AG09309 (cell line): Measurements from ENCODE around the gene WTAP.
"Not testable (repeated sequence)": the region's sequence is repeated elsewhere in the genome, so short reads cannot be mapped to it uniquely, and the experiment has no call there.

Experiments
- DNase-seq: peaks from one replicate; pipeline ENCODE4 v3.0.0-alpha.2; 2010; ENCODE audit warnings: low read depth
- H3K4me3 ChIP-seq: 2 replicates; pipeline ENCODE4 v1.5.1; 2011; ENCODE audit warnings: mild to moderate bottlenecking, low read depth, low read length, moderate library complexity; ENCODE audit not compliant: control insufficient read depth
- TF ChIP-seq, protein P1 (sequence below): IDR thresholded peaks from 2 replicates; pipeline ENCODE4 v1.5.1; 2011; ENCODE audit warnings: mild to moderate bottlenecking, low read depth, low read length, inconsistent platforms; ENCODE audit not compliant: insufficient read depth, control insufficient read depth; ENCODE audit errors: missing control alignments

The WTAP gene

DNA sequence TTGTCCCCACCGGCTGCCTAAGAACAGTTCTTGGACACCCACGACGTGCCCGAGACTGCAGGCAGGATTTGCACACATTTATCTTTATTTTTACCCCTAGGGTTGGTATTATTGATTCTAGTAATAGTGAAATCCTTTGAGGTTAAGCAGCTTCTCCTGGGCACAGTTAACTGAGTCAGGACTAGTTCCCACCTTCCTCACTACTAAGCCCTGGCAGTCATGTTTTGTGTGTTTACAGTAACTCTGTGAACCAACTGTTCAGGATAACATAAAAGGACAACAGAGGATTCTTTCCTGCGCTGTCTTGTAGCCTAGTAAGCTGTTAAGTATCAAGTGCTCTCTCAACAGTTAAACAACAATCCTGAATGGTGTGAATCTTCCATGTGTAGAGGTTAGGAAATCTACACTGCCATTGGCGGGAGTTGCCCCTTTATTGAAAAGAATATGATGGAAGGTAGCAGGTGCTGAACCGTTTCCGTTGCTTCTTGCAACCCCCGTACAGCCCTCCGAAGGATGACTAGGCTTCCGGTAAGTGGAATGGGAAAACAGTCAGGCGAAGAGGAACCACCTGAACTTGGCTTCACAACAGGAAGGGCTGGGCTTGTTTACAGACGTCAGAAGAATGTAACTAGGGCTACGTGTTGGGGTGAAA is 33.3 kb upstream of the WTAP start:
- H3K4me3 ChIP-seq, result peak overlapping the region; percentile 75
- TF ChIP-seq, protein P1, sequence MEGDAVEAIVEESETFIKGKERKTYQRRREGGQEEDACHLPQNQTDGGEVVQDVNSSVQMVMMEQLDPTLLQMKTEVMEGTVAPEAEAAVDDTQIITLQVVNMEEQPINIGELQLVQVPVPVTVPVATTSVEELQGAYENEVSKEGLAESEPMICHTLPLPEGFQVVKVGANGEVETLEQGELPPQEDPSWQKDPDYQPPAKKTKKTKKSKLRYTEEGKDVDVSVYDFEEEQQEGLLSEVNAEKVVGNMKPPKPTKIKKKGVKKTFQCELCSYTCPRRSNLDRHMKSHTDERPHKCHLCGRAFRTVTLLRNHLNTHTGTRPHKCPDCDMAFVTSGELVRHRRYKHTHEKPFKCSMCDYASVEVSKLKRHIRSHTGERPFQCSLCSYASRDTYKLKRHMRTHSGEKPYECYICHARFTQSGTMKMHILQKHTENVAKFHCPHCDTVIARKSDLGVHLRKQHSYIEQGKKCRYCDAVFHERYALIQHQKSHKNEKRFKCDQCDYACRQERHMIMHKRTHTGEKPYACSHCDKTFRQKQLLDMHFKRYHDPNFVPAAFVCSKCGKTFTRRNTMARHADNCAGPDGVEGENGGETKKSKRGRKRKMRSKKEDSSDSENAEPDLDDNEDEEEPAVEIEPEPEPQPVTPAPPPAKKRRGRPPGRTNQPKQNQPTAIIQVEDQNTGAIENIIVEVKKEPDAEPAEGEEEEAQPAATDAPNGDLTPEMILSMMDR, result no peak
- no peak for DNase-seq

DNA sequence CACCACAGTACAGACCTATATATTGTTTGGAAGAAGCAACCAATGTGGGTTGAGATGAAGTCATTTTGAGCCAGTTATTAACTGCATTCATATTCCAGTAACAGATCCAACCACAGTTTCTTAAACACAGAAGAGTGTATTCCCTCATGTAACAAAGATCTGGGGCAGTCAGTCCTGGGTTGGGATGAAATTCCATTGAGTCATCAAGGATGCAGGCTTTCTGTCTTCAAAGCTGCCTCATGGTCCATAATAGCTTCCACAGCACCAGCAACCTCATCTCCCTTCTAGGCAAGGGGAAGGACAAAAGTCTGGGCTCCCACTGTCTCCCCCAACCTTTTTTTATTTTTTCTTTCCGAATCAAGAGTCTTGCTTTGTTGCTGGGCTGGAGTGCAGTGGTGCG is 31.3 kb upstream of the WTAP start:
- DNase-seq, result no peak
- no peak overlapping the region for H3K4me3 ChIP-seq
- TF ChIP-seq, protein P1, result no peak

DNA sequence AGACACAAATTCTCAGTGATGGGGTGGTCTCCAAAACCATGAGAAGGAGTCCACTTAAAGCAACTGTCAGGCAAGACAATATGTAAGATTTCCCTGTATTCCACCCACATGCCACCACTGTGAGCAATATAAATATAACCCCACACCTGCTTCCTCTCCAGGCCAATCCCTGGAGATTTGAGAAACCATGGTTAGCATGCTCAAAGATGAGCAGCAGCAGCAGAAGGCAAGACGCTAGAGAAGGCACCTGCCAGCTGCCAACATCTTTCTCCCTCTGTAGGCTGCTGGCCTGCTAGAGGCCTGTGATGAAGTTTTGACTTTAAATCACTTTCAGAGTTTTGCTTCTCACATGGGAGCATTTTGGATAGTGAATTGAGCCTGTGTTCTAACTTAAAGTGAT is 26.3 kb upstream of the WTAP start:
- no peak overlapping the region for H3K4me3 ChIP-seq
- TF ChIP-seq, protein P1, result no peak
- DNase-seq, result no peak

DNA sequence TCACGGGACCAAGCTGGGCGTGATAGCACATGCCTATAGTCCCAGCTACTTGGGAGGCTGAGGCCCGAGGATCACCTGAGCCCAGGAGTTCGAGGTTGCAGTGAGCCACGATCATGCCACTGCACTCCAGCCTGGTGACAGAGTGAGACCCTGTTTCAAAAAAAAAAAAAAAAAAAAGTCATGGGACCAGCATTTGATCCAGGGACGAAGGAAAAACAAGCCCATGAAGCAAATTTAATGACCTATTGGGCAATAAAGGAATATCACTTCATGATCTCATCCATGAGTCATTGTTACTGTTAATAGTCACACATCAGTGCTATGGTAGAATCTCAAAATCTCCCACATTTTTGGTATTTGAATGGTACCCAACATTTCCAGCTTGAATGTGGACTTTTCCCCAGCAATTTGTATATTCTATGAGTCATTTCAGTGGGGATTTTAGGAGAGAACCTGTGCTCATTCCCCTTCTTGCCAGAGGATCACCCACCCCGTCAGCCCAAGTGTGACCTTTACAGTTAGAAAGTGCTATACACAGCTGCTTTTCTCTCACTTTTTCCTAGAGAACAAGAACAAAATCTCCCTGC is 25.8 kb upstream of the WTAP start:
- TF ChIP-seq, protein P1, result no peak
- DNase-seq, result peak; percentile 84
- H3K4me3 ChIP-seq, result no peak overlapping the region

DNA sequence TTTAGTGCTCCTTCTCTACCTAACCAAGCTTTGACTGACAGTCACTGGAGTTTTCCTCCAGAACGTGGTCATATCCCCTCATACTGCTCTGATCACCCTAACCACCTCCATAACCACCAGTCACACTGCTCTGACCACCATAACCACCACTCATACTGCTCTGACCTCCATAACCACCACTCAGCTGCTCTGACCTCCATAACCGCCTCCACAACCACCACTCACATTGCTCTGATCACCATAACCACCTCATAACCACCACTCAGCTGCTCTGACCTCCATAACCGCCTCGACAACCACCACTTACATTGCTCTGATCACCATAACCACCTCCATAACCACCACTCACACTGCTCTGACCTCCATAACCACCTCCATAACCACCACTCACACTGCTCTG is 16.7 kb upstream of the WTAP start:
- DNase-seq, H3K4me3 ChIP-seq: not testable (repeated sequence)

DNA sequence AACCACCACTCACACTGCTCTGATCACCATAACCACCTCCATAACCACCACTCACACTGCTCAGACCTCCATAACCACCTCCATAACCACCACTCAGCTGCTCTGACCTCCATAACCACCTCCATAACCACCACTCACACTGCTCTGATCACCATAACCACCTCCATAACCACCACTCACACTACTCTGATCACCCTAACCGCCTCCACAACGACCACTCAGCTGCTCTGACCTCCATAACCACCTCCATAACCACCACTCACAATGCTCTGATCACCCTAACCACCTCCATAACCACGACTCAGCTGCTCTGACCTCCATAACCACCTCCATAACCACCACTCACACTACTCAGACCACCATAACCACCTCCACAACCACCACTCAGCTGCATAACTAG is 14.9 kb upstream of the WTAP start:
- DNase-seq, result not testable (repeated sequence)

DNA sequence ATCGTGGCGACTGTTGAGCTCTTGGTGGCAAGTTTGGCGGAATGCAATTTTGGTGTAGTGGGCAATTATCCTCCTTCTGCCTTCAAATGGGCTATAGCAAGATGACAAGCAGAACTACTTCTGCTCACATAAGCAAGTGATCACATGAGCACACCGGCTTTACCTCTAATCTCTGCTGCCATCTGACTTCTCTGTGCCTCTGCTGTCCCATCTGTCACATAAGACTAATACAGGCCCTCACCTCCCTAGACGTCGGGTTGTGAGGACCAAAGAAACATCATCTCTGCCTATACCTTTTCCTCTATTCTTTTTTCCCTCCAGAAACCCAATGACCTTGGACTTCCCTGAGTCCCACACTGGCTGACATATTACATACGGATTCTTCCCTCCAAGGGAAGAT is 13.3 kb upstream of the WTAP start:
- DNase-seq, result no peak
- TF ChIP-seq, protein P1, result no peak
- no peak overlapping the region for H3K4me3 ChIP-seq

More for the DNA sequence above, 14.9 kb upstream of the WTAP start:
- H3K4me3 ChIP-seq, result not testable (repeated sequence)

DNA sequence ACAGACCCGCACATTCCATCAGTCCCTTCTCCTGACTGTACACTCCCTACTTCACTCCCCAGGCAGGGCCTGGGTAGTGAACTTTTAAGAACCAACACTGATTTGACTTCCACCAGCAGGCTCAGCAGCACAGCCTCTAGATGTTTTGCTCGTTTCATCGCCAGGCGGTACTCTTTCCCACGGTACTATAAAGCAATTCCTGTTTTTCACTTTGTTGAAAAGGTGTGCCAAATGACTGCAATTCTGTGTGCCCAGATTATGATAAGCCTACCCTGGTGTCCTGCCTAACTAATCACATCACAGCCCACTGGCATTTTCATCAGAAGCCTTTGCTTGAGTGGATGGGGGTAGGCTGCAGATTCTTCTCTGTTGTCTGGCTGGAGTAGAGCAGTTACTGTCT is 12.9 kb upstream of the WTAP start:
- TF ChIP-seq, protein P1, result no peak
- H3K4me3 ChIP-seq, result no peak overlapping the region
- DNase-seq, result no peak
